GM19455 (cell line): ENCODE results near the gene HUS1B.
"Not testable (repeated sequence)": the region's sequence is repeated elsewhere in the genome, so short reads cannot be mapped to it uniquely, and the experiment has no call there.

Experiments
- ATAC-seq: cut with Tn5 transposase; IDR thresholded peaks from one replicate; pipeline ENCODE4 v1.9.1; 2021; ENCODE audit not compliant: unreplicated experiment

Gene HUS1B

DNA sequence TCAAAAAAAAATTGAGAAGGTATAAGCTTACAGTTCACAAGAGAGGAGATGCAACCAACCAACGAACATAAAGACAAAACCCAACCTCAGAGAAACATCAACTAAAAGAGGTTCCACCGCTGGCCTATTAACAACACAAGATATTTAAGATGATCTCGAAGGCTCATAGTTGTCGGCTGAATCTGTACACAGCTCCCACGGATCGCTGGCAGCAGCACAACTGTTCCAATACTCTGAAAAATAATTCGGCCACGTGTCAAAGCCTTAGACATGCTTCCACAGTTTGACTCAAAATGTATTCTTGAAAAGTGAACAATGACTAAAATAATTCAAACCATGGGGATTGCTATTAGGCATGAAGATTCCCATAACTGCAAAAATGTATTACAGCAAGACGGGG is 22.4 kb upstream of the HUS1B start:
- no peak for ATAC-seq

DNA sequence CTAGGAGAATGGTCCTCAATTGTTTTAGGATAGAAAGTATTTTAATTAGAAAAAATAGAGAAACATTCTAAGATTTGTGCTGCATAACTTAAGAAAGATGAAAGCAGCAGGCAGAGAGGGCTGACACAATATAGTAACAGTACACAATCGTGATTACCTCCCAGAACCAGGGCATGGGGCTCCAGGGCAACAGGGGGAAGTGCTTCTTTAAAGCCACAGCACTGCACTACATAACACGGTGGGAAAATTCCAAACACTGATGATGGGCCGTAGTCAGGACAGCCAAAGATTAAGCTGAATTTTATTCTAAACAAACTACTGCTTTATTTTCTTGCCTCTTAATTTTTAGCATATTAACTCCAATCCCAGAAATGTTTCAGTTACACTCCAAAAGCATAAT is 21.6 kb upstream of the HUS1B start:
- ATAC-seq: no peak

DNA sequence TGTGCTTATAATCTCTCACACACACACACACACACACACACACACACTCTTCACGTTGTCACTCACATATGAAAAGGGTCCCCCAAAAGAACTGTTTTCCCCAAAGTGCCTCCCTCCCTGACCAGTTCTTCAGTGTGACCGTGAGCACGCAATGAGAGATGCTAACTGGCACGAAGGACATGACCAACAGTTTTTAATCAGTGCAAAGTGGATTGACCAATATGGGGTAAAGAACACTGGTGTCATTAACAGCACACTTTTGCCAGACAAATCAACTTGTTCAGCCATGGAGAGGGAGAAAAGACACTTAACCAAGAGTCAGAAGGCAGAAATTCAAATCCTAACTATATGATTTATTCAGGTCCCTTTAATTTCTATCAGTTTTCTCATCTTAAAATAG is 21.0 kb upstream of the HUS1B start:
- ATAC-seq: no peak

DNA sequence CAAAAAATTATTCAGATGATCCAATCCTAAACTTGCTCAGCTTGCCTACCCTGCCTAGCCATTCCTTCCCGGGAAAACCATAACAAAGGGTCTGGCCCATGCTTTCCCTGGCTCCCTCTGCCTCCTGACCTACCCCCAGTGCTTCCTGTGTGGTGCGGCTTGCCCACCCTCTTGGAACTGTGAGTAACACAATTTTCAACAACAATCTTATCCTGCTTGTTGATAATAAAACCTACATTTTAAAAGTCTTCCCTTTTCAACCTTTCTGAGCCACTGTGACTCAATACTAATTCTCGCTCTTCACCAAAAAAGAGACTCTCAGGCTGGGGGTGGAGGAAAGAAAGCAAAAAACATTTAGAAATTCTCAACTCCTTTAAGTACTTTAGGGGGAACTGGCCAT is 18.1 kb upstream of the HUS1B start:
- ATAC-seq: no peak

DNA sequence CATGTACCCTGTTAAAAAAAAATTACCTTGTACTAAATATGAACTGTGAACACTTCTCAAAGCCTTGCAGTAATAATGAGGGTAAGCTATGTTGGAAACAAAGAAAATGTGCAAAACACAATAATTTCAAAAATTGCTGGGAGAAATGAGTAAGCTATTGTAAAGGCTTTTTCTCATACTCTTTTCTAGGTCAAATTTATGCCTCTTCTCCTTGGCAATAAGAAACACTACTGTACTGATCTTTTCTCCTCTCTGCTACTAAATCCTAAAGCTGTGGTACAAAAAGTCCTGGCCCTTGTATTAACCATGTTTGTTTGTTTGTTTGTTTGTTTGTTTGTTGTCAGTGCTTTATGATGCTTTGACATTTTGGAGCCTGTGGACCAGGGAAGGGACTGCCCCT is 17.5 kb upstream of the HUS1B start:
- ATAC-seq: no peak

DNA sequence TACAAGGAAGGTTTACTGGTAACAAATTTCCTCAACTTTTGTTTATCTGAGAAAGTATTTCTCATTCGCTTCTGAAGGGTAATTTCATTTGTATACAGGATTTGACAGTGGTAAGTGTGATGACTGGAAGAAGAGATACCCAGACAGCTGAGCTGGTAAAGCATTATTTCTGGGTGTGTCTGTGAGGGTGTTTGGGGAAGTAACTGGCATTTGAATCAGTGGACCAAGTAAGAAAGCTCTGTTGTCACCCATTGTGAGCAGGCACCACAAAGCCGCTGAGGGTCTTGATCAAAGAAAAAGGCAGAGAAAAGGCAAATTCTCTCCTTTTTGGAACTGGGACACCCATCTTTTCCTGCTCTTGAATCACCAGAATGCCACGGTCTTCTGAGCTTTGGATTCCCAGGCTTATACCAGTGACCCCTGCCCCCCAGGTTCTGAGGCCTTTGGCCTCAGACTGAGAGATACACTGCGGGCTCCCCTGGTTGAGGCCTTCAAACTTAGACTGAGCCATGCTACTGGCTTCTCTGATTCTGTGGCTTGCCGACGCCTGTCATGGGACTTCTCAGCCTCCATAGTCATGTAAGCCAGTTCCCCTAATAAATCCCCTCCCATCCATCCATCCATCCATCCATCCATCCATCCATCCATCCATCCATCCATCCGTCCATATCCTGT is 10.5 kb upstream of the HUS1B start:
- ATAC-seq: no peak

DNA sequence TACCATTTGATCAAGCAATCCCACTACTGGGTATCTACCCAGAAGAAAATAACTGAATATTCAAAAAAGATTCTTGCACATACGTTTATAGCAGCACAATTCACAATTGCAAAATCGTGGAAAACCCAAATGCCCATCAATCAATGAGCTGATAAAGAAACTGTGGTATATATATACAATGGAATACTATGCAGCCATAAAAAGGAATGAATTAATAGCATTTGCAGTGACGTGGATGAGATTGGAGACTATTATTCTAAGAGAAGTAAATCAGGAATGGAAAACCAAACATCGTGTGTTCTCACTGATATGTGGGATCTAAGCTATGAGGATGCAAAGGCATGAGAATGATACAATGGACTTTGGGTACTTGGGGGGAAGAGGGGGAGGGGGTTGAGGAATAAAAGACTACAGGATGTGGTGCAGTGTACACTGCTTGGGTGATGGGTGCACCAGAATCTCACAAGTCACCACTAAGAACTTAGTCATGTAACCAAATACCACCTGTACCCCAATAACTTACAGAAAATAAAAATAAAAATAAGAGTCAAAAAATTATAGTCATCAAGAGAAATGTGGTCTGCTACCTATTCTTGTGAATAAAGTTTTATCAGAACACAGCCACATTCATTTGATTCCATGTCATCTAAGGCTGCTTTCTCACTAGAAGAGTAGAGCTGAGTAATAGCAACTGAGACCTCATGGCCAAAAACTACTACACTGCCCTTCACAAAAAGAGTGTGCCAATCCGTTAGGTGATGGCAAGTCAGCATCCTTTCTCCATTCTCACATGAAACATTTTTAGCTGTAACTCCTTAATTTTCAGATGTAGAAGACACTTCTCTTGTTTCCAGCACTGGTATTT is 8.7 kb upstream of the HUS1B start:
- ATAC-seq: no peak

DNA sequence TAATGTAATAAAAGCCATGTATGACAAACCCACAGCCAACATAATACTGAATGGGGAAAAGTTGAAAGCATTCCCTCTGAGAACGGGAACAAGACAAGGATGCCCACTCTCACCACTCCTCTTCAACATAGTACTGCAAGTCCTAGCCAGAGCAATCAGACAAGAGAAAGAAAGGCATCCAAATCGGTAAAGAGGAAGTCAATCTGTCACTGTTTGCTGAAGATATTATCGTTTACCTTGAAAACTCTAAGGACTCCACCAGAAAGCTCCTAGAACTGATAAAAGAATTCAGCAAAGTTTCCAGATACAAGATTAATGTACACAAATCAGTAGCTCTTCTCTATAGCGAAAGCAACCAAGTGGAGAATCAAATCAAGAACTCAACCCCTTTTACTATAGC is 6.9 kb upstream of the HUS1B start:
- ATAC-seq: not testable (repeated sequence)

DNA sequence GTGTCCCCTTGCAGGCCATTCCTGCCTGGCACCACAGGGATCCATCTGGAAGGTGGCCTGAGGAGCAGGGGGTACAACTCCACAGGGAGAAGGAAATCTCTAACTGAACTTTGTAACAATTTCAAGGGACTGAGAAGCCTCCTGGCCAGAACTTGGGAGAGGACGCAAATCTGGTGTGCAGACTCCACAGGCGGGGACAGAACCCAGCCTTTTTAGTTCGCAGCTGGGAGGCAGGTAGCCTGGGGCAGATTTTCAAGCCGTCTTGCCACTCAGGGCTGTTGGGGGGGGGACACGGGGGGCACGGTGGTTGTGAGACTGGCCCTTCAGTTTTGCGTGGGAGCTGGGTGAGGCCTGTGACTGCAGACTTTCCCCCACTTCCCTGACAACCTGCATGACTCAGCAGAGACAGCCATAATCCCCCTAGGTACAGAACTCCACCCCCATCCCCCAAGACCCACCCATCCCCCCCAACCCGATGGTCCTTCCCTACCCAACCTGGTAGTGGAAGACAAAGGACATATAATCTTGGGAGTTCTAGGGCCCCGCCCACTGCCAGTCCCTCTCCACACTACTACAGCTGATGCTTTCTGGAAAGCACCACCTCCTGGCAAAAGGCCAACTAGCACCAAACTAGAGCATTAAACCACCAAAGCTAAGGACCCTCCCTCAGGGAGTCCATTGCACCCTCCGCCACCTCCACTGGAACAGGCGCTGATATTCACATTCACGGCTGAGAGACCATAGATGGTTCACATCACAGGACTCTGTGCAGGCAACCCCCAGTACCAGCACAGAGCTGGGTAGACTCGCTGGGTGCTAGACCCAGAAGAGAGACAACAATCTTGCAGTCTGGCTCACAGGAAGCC is 3.0 kb upstream of the HUS1B start:
- ATAC-seq: no peak

DNA sequence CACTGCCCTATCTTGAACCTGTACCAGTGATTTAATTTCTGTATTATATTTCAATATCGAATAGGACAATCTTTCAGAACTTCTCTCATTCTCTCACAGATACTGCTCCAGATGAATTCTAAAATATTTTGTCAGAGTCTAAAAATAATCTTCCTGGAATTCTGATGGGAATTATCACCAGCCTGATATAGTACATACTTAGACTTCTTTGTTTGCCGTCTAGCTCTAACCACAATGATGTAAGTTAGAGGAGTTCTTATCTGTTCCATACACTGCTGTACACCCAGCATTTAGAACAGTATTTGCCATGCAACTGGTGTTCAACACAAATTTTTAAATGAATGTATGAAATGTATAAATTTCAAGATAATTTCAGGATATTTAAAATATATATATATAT is 1.3 kb upstream of the HUS1B start:
- no peak for ATAC-seq

DNA sequence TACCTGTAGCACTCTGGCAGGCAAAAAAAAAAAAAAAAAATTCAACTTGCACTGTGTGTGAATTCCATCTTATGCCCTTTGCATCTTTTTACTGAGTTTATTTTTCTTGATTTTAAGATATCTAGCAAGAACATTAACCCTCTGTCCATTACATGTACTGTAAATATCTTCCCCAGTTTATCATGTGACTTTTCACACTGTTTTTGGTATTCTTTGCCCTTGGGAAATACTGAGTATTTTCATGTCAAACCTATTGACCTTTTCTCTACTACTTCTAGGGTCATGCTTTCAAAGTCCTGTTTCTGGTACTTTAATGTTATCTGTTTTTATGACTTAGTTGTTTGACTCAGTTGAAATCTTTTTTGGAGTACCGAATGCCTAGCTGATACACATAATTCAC is 843 bp upstream of the HUS1B start:
- ATAC-seq: no peak

DNA sequence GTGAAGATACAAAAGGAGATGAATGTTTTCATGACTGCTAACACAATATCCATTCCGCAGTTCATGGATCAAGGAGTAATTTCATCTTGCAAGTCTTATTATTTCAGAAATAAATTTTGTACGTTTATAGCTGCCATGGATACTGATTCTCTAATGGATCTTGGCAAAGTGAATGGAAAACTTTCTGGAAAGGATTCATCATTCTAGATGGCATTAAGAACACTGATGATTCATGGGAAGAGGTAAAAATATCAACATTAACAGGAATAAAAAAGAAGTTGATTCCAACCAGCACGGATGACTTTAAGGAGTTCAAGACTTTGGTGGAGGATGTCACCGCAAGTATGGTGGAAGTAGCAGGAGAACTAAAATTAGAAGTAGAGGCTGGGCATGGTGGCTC is 2.8 kb downstream of the HUS1B start:
- ATAC-seq: no peak

DNA sequence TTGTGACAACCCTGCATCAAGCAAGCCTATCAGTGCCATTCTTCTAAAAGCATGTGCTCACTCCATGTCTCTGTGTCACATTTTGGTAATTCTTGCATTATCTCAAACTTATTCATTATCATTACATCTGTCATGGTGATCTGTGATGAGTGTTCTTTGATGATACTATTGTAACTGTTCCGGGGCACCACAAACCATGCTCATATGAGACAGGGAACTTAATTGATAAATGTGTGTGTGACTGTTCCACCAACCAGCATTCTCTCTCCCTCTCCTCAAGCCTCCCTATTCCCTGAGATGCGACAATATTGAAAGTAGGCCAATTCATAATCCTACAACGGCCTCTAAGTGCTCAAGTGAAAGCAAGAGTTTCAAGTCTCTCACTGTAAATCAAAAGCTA is 4.0 kb downstream of the HUS1B start:
- no peak for ATAC-seq

DNA sequence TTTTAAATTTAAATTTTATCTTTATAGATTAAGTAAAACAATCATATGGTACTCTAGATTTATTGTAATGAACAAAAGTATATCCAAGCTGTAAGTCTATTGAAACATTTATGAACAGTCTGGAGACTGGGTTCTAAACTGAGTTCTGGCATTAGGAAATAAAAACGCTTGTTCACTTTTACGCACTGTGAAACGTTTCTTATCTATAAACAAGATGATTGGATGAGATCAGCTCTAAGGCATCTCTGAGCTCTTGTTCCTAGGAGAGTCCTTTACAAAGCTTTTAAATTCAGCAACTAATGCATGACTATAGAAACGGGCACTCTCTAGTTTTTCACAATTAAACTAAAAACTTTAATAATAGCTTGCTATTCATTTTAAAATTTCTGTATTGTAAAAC is 6.8 kb downstream of the HUS1B start:
- ATAC-seq: no peak

DNA sequence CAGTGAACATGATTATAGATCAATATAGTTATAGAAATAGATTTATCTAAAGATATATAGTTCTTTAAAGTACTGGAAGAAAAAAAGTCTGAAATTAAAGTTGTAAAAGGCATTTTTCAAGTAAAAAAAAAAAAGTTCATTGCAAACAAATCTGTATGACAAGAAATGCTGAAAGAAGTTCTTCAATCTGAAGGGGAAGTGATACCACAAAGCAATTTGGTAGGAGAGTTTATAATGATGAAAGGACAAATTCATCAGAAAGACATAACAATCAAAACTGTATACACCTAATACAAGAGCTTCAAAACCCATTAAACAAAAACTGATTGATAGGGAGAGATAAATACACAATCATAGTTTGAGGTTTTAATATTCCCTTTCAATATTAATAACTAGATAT is 14.1 kb downstream of the HUS1B start:
- no peak for ATAC-seq

DNA sequence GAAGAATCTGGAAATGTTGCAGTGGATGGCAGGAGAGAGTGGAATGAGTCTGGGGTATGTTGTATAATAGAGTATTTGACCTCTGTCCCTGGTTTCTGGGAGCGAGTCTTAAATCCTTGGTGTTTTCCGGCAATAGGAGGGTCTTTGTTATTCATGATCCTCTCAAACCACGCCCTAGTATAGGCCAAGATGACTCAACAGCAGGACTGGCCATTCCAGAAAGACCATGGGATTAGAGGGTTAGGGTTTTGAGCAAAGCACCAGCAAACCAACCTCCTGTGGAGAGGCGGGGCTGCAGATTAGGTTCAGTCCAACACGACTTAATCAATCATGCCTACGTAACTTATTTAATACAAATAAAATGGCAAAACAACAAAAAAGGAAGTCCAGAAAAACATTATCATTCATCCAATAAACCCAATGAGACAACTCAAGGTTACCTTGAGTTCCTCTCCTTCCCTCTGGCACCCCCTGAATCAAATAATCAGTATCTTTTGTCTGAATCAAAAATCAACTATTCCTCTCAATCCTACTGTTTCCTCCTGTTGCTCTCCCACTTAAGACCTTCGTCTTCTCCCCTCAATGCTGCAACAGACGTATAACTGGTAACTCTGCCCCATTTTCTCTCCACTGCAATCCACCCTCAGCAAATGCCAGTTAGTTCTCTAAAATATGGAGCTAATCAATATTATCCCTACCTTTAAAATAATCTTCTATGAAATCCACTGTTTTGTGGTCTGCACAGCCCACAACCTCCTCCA is 15.5 kb downstream of the HUS1B start:
- no peak for ATAC-seq

DNA sequence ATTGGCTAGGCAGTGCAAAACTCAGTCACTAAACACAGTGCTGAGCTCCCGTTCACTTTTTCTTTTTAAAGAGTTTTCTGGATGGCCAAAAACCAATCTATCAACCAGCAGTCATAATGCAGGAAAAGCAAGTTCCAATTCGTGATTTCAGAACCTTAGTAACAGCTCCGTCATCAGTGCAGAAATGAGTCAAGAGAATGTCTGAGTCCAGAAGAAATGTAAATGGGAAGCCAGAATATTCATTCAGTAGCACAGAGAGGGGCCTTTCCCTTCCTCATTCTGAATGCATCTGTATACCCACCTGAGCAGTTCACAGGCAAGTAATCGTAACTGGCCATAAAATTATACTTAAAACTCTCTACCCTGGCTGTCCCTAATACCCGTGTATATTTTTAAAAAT is 20.4 kb downstream of the HUS1B start:
- ATAC-seq: no peak

DNA sequence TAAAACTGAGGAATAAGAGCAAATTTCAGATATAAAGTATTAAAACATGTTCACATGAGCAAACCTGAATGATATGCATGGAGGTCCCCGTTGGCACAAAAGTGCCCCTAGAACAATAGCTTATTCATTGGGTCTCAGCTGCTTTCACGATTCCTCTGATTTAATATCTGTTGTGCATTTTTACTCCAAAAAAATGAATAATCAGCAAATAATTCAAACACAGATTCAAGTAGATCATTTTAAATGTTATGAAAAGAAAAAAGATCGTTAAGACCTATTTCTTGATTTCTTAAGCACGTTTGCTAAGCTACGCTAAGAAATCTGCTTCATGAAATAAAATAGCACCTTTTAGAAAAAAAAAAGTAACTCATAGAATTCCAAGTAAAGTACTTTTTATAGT is 21.7 kb downstream of the HUS1B start:
- no peak for ATAC-seq

DNA sequence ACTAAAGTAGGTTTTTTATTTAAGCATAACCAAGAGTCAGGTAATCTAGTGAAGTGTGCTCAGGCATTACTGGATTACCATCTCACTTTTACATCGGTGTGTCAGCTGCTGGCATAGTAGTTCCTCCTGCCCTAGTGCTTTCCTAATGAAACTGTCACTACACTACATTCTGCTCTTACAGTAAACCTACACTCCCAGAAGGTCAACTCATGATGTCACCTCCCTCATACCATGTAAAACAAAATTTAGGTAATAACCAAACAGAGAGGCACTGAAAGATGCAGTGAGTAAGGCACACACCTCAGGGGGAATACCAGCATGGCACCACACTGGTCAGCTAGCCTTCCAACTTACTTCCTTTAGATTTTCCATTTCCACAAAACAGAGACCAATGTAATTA is 23.3 kb downstream of the HUS1B start:
- no peak for ATAC-seq

DNA sequence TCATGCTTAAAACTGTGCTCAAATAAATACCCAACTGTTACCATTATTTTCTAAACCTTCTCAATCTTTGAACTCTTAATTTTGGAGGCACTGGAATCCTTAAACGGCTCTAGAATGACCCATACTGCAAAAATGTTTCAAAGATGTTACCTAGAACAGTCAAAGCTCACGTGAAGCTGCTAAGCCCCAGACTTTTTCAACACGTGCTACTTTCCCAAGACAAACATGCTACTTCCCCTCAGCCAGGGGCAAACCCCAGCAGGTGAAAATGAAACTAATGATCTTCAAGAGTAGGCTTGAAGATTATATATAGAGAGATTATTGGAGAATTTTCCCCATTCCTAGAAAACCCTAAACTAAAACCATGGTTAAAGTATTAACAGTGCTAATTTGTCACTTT is 28.1 kb downstream of the HUS1B start:
- no peak for ATAC-seq

DNA sequence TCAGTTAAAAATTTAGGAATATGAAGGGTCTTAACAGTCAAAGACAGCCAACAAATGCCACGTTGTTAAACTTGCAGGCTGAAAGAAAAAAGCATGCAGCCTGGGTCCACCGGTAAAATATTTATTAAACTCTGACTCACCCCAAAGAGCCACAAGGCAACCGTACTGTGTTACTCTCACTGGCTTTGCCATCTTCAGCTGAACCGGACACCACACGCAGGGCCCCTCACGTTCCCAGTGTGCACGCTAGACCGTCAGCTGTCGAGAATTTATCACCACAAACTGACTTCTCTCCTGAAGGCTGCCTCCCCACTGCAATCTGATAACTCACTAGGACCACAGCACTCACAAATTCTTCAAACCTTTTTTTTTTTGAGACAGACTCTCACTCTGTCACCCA is 30.7 kb downstream of the HUS1B start:
- no peak for ATAC-seq
